Fibroblast of mammary gland (primary cell): ENCODE measurements around the gene RO60.

ENCODE experiments used
- DNase-seq: peaks from one replicate; pipeline ENCODE4 v3.0.0-alpha.2; 2010; ENCODE audit warnings: low read depth
- H3K4me3 ChIP-seq: 2 replicates; pipeline ENCODE4 v1.5.1; 2011; ENCODE audit warnings: low read depth, mild to moderate bottlenecking, low read length, moderate library complexity; ENCODE audit not compliant: control insufficient read depth
- CTCF ChIP-seq: conservative IDR thresholded peaks from 2 replicates; pipeline ENCODE4 v1.5.1; 2011; ENCODE audit warnings: low read depth, low read length, inconsistent platforms; ENCODE audit not compliant: control insufficient read depth, insufficient read depth

Gene RO60

GRCh38 chr1:193059282-193060114 is at the start of gene RO60, which contains the start of gene UCHL5:
RO60 (plus strand) TSS chr1:193059612; CDS start chr1:193069055, 9,443 bp downstream.
UCHL5 (minus strand) TSS chr1:193059360; CDS start chr1:193059260, 100 bp downstream.
- H3K4me3 ChIP-seq, result peak within 1 kb of the TSS; percentile 95
- TF ChIP-seq CTCF, result no peak
- peak; percentile 98 for DNase-seq

GRCh38 chr1:193011406-193011805 is 48.0 kb upstream of the RO60 start:
- H3K4me3 ChIP-seq, result no peak overlapping the region
- DNase-seq, result no peak
- no peak for TF ChIP-seq CTCF

- DNase-seq, result peak; percentile 76
- TF ChIP-seq CTCF, result no peak
- no peak overlapping the region for H3K4me3 ChIP-seq
These were observed 46.4 kb upstream of the RO60 start for GRCh38 chr1:193013005-193013404.

- DNase-seq, result no peak
- H3K4me3 ChIP-seq, result no peak overlapping the region
- TF ChIP-seq CTCF, result no peak
These were observed 45.7 kb upstream of the RO60 start for GRCh38 chr1:193013707-193014106.

- H3K4me3 ChIP-seq, result no peak overlapping the region
- TF ChIP-seq CTCF, result no peak
- DNase-seq, result peak; percentile 37
These were observed 45.0 kb upstream of the RO60 start for GRCh38 chr1:193014400-193014799.

DNA sequence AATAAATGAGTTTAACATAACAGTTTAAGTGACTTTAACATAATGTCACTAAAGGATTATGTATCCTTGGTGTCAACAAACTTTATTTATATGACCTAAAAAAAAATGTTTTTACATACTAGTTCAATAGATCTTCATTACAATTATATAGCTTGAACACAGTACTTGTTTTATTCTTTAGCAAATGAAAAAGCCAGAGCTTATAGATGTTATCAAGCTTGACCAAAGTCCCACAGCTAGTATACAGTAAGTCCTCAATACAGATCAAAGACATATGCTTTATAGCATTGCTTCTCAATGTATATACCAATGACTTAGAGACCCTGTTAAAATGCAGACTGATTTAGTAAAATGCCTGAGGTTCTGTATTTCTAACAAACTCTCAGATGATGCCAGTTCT is 42.6 kb upstream of the RO60 start:
- no peak for DNase-seq
- H3K4me3 ChIP-seq, result no peak overlapping the region
- no peak for TF ChIP-seq CTCF
